ENCODE measurements around the gene SLC4A9.
A peak's percentile ranks its signal among the peaks of the same experiment; 100 is the strongest.
"Not testable (repeated sequence)": the region's sequence is repeated elsewhere in the genome, so short reads cannot be mapped to it uniquely, and the experiment has no call there.

SLC4A9 gene

DNA sequence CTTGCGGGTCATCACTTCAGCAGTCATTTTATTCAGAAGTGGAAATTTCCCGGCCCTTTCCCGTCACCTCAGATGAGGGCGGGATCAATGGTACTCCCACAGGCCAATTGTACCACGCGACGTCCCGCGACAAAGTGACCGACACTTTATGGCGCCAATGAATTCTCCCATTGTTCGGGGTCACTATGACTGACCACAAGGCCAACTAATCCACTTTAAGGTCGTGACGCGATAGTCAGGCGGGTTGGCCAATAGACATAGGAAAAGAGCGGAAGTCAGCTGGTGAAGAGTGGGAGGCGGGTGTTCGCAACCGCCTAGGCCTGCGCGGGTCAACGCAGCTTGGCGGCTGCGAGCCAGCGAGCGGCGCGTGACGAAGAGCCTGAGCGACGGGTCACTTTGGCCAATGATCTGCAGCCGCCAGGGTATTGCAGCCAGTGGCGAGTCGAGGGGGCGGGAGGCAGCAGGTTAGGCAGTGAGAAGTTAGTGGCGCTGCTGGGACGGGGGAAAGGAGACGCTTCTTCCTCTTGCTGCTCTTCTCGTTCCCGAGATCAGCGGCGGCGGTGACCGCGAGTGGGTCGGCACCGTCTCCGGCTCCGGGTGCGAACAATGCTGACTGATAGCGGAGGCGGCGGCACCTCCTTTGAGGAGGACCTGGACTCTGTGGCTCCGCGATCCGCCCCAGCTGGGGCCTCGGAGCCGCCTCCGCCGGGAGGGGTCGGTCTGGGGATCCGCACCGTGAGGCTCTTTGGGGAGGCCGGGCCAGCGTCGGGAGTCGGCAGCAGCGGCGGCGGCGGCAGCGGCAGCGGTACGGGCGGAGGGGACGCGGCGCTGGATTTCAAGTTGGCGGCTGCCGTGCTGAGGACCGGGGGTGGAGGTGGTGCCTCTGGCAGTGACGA, 41.6 kb downstream of the SLC4A9 start, which contains the start of gene ANKHD1:
ANKHD1 (plus strand) TSS at position 472 of the 896 bp plus-strand sequence; CDS start at position 607, 135 bp downstream.
- peak; percentile 99 for DNase-seq

DNA sequence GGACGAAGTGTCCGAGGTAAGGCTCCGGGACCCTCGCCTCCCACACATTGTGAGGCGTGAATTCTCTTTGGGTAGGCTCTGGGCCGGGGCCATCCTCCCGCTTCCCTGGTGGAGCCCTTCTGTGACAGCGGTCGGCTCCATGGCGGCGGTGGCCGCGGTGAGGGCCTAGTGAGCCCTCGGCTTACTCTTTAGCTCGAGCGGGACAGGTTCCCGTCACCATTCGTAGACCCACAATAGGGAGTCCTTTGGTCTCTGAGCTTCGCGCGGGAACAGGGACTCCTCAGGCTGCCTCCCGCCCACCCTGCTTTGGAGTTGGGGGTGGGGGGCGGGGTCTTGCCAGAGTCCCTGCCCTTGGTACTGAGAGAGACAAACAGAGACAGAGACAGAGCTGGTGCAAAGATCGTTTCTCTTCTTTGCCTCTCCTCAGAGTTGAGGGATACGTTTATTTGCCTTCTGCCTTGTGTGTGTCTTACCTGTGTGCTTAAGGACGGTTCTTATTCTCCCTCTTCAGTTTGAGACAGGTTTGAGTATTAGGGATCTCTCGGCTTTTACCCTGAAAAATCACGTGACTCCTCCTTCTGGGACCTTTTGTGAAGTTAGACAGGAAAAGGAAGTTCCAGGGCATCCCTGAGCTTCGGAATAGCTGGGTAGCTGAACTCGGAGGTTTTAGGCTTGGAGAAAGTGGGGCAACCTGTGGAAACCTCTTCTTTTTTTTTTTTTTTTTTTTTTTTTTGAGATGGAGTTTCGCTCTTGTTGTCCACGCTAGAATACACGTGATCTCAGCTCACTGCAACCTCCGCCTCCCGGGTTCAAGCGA, 42.5 kb downstream of the SLC4A9 start:
- peak; percentile 30 for DNase-seq

- no peak for DNase-seq
These were observed 43.6 kb downstream of the SLC4A9 start for GRCh38 chr5:140403613-140404012.

GRCh38 chr5:140408750-140409241, 48.8 kb downstream of the SLC4A9 start:
- DNase-seq = no peak

DNA sequence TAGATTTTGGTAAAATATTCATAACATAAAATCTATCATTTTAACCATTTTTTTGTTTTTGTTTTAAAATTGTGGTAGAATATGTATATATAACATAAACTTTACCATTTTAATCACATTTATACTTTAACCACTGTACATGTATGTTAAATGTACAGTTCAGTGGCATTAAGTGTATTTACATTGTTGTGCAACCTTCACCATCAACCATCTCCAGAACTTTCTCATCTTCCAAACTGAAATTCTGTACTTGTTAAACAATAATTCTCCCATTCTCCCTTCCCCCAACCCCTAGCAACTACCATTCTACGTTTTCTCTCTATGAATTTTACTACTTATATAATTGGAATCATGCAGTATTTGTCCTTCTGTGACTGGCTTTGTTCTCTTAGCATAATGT, 53.2 kb downstream of the SLC4A9 start:
- DNase-seq = no peak

DNA sequence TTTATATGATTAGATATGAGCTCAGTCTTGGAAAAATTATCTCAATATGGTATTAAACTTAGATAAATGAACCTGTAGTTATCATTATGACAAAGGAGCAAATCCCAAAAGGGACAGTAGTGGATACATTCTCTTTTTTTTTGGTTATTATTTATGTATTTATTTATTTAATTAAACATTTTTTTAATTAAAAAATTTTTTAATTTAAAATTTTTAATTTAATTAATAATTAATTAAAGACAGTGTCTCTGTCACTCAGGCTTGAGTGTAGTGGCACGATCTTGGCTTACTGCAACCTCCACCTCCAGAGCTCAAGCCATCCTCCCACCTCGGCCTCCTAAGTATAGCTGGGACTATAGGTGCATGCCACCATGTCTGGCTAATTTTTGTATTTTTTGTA, 57.2 kb downstream of the SLC4A9 start:
- DNase-seq = no peak

DNA sequence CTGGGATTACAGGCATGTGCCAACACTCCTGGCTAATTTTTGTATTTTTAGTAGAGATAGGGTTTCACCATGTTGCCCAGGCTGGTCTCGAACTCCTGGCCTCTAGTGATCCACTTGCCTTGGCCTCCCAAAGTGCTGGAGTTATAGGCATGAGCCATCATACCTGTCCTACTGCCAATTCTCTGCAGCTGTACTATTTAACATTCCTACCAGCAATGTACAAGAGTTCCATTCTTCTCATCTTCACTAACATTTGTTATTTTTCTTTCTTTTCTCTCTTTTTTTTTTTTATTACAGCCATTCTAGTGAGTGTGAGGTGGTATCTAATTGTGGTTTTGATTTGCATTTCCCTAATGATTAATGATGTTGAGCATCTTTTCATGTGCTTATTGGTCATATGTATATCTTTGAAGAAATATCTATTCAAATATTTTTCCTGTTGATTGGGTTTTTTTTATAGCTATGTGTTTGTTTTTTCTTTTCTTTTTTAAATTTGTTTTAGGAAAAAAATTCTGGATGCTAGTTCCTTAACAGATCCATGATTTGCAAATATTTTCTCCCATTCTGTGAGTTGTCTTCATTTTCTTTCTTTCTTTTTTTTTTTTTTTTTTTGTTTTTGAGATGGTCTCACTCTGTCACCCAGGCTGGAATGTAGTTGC, 59.0 kb downstream of the SLC4A9 start:
- no peak for DNase-seq

DNA sequence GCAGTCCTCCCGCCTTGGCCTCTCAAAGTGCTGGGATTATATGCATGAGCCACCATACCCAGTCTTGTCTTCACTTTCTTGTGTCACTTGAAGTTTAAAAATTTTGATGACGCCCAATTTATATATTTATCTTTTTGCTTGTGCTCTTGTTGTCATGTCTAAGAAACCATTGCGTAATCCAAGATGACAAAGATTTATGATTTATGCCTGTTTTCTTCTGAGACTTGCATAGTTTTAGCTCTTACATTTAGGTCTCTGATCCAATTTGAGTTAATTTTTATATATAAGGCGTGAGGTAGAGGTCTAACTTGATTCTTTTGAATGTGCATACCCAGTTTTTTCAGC, 60.2 kb downstream of the SLC4A9 start:
- DNase-seq = no peak

- DNase-seq = no peak
These were observed 60.8 kb downstream of the SLC4A9 start for GRCh38 chr5:140420665-140421361.

DNA sequence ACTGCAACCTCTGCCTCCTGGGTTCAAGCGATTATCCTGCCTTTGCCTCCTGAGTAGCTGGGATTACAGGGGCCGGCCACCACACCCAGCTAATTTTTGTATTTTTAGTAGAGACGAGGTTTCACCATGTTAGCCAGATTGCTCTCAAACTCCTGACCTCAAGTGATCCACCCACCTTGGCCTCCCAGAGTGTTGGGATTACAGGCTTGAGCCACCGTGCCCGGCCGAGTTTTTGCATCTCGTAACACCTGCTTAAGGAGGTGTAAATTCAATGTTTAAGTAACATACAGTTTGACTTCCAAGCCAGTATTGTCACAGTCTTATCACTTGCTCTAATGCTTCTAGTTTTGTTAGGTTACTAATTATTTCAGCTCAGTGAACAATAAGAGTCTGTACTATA, 61.4 kb downstream of the SLC4A9 start:
- DNase-seq = not testable (repeated sequence)

GRCh38 chr5:140423609-140424008, 63.6 kb downstream of the SLC4A9 start:
- DNase-seq = no peak

GRCh38 chr5:140424135-140424534, 64.1 kb downstream of the SLC4A9 start:
- DNase-seq = no peak

All from NCI-H2029 (cell line).